ENCODE measurements around the gene HRNR.

Gene HRNR

GRCh38 chr1:152198982-152199381 lies 25.0 kb downstream of the HRNR start:
- no peak for TF ChIP-seq EZH2phosphoT487 (IDR thresholded peaks at IDR 0.05; ENCODE audit: borderline replicate concordance, low read length)
- TF ChIP-seq, protein P1, sequence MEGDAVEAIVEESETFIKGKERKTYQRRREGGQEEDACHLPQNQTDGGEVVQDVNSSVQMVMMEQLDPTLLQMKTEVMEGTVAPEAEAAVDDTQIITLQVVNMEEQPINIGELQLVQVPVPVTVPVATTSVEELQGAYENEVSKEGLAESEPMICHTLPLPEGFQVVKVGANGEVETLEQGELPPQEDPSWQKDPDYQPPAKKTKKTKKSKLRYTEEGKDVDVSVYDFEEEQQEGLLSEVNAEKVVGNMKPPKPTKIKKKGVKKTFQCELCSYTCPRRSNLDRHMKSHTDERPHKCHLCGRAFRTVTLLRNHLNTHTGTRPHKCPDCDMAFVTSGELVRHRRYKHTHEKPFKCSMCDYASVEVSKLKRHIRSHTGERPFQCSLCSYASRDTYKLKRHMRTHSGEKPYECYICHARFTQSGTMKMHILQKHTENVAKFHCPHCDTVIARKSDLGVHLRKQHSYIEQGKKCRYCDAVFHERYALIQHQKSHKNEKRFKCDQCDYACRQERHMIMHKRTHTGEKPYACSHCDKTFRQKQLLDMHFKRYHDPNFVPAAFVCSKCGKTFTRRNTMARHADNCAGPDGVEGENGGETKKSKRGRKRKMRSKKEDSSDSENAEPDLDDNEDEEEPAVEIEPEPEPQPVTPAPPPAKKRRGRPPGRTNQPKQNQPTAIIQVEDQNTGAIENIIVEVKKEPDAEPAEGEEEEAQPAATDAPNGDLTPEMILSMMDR (IDR thresholded peaks at IDR 0.05; ENCODE audit: low read depth, low read length, poor library complexity, severe bottlenecking) = no peak
- Histone ChIP-seq H3K4me1 (ENCODE audit: control insufficient read depth, low read length) (no peaks in the 10 kb centered on the region), H3K4me2 (ENCODE audit: low read length) (no peak overlapping the region), H3K9me2 (replicated peaks; ENCODE audit: control insufficient read depth, low read length) (no peaks in the 10 kb centered on the region), H4K20me1 (ENCODE audit: control insufficient read depth, insufficient read depth, low read depth, low read length) (no peaks in the 10 kb centered on the region), H3K9me3 (ENCODE audit: control insufficient read depth, insufficient read depth, low read length) (no peaks in the 10 kb centered on the region), H3K36me3 (ENCODE audit: control insufficient read depth, low read length) (no peaks in the 10 kb centered on the region), H3K4me3 (ENCODE audit: low read length) (no peak overlapping the region), H3F3A (ENCODE audit: control insufficient read depth, insufficient read depth) (no peaks in the 10 kb centered on the region), H3K79me2 (ENCODE audit: control insufficient read depth, low read length) (no peaks in the 10 kb centered on the region), H3K27ac (ENCODE audit: low read depth, low read length) (no peak overlapping the region), H3K27me3 (ENCODE audit: control insufficient read depth, low read length) (no peaks in the 10 kb centered on the region)

- no peaks in the 10 kb centered on the region for H3K36me3 ChIP-seq (ENCODE audit: control insufficient read depth, low read length)
- H3K4me3 ChIP-seq (ENCODE audit: low read length) = no peak overlapping the region
- TF ChIP-seq, protein P1 (IDR thresholded peaks at IDR 0.05; ENCODE audit: low read depth, low read length, poor library complexity, severe bottlenecking) = no peak
- no peak for TF ChIP-seq EZH2phosphoT487 (IDR thresholded peaks at IDR 0.05; ENCODE audit: borderline replicate concordance, low read length)
- H3K27me3 ChIP-seq (ENCODE audit: control insufficient read depth, low read length) = no peaks in the 10 kb centered on the region
- no peaks in the 10 kb centered on the region for H3F3A ChIP-seq (ENCODE audit: control insufficient read depth, insufficient read depth)
- no peaks in the 10 kb centered on the region for H3K9me2 ChIP-seq (replicated peaks; ENCODE audit: control insufficient read depth, low read length)
- H3K27ac ChIP-seq (ENCODE audit: low read depth, low read length) = no peak overlapping the region
- H3K79me2 ChIP-seq (ENCODE audit: control insufficient read depth, low read length) = no peaks in the 10 kb centered on the region
- H3K9me3 ChIP-seq (ENCODE audit: control insufficient read depth, insufficient read depth, low read length) = no peaks in the 10 kb centered on the region
- H3K4me1 ChIP-seq (ENCODE audit: control insufficient read depth, low read length) = no peaks in the 10 kb centered on the region
- no peak overlapping the region for H3K4me2 ChIP-seq (ENCODE audit: low read length)
- no peaks in the 10 kb centered on the region for H4K20me1 ChIP-seq (ENCODE audit: control insufficient read depth, insufficient read depth, low read depth, low read length)
Observed at GRCh38 chr1:152197361-152197941, 26.5 kb downstream of the HRNR start.

- Histone ChIP-seq H3K9me2 (replicated peaks; ENCODE audit: control insufficient read depth, low read length) (no peaks in the 10 kb centered on the region), H3K4me2 (ENCODE audit: low read length) (no peak overlapping the region), H4K20me1 (ENCODE audit: control insufficient read depth, insufficient read depth, low read depth, low read length) (no peaks in the 10 kb centered on the region), H3K9me3 (ENCODE audit: control insufficient read depth, insufficient read depth, low read length) (no peaks in the 10 kb centered on the region), H3K27ac (ENCODE audit: low read depth, low read length) (no peak overlapping the region), H3K27me3 (ENCODE audit: control insufficient read depth, low read length) (no peaks in the 10 kb centered on the region), H3K4me3 (ENCODE audit: low read length) (no peak overlapping the region), H3K4me1 (ENCODE audit: control insufficient read depth, low read length) (peaks cover 12% of the 10 kb centered on the region), H3K79me2 (ENCODE audit: control insufficient read depth, low read length) (no peaks in the 10 kb centered on the region), H3F3A (ENCODE audit: control insufficient read depth, insufficient read depth) (no peaks in the 10 kb centered on the region), H3K36me3 (ENCODE audit: control insufficient read depth, low read length) (no peaks in the 10 kb centered on the region)
- TF ChIP-seq, protein P1 (IDR thresholded peaks at IDR 0.05; ENCODE audit: low read depth, low read length, poor library complexity, severe bottlenecking) = no peak
- no peak for TF ChIP-seq EZH2phosphoT487 (IDR thresholded peaks at IDR 0.05; ENCODE audit: borderline replicate concordance, low read length)
Observed at GRCh38 chr1:152191711-152192110, 32.3 kb downstream of the HRNR start.

All from DOHH2 (cell line).